HFF-Myc (cell line): ENCODE data around the gene FRZB.

Experiments used
- DNase-seq: peaks from one replicate; pipeline ENCODE4 v3.0.0-alpha.2; 2011; ENCODE audit warnings: low read depth; ENCODE audit errors: extremely low read depth
- H3K4me3 ChIP-seq: replicated peaks from 2 replicates; pipeline ENCODE4 v1.5.1; 2011; ENCODE audit warnings: low read depth, mild to moderate bottlenecking, control low read depth, low read length
- CTCF ChIP-seq: IDR thresholded peaks from 2 replicates; pipeline ENCODE4 v1.5.1; 2012; ENCODE audit warnings: mild to moderate bottlenecking, low read depth, low read length, control low read depth; ENCODE audit errors: missing control alignments

FRZB gene

GRCh38 chr2:182818501-182818900 is 47.9 kb downstream of the FRZB start:
- DNase-seq = no peak
- no peak for TF ChIP-seq CTCF
- H3K4me3 ChIP-seq = no peak overlapping the region

- no peak for TF ChIP-seq CTCF
- no peak overlapping the region for H3K4me3 ChIP-seq
- no peak for DNase-seq
Measured at GRCh38 chr2:182817558-182817957, 48.9 kb downstream of the FRZB start.

- no peak overlapping the region for H3K4me3 ChIP-seq
- DNase-seq = no peak
- TF ChIP-seq CTCF = no peak
Measured at GRCh38 chr2:182816866-182817265, 49.6 kb downstream of the FRZB start.

- no peak for DNase-seq
- no peak overlapping the region for H3K4me3 ChIP-seq
- TF ChIP-seq CTCF = no peak
Measured at GRCh38 chr2:182814804-182815203, 51.6 kb downstream of the FRZB start.

GRCh38 chr2:182814380-182814779 is 52.1 kb downstream of the FRZB start:
- no peak for DNase-seq
- H3K4me3 ChIP-seq = no peak overlapping the region
- TF ChIP-seq CTCF = no peak

GRCh38 chr2:182810087-182810486 is 56.4 kb downstream of the FRZB start:
- no peak for TF ChIP-seq CTCF
- no peak overlapping the region for H3K4me3 ChIP-seq
- no peak for DNase-seq

- TF ChIP-seq CTCF = no peak
- DNase-seq = no peak
Measured at GRCh38 chr2:182807319-182807718, 59.1 kb downstream of the FRZB start.

More at GRCh38 chr2:182807319-182807718, 59.1 kb downstream of the FRZB start:
- H3K4me3 ChIP-seq = no peak overlapping the region
